Kidney epithelial cell (primary cell): ENCODE results near the gene NFE2. TPM values are rescaled to one million over a fixed set of nuclear protein-coding genes. Genes with fewer than 3 reads are reported as not detected.

ENCODE experiments used
- DNase-seq: peaks from one replicate; pipeline ENCODE4 v3.0.0-alpha.2; 2010; ENCODE audit warnings: low read depth
- H3K27me3 ChIP-seq: 2 replicates; pipeline ENCODE4 v1.6.0; 2011; ENCODE audit warnings: low read length; ENCODE audit not compliant: control insufficient read depth, insufficient read depth
- H3K36me3 ChIP-seq: 2 replicates; pipeline ENCODE4 v1.5.1; 2011; ENCODE audit warnings: low read length; ENCODE audit not compliant: control insufficient read depth, insufficient read depth
- H3K4me3 ChIP-seq: 2 replicates; pipeline ENCODE4 v1.5.1; 2011; ENCODE audit warnings: low read depth, mild to moderate bottlenecking, control low read depth, low read length
- CTCF ChIP-seq: IDR thresholded peaks from 2 replicates; pipeline ENCODE4 v1.5.1; 2011; ENCODE audit warnings: mild to moderate bottlenecking, moderate library complexity, low read length, control low read depth, inconsistent platforms; ENCODE audit not compliant: insufficient read depth, poor library complexity, severe bottlenecking
- total RNA-seq: library from RNA; depleted of rRNA; stranded (reverse); fragments of >200 nt; gene quantifications from 2 replicates; pipeline ENCODE4 v1.2.3, GENCODE V29; 2015

Gene NFE2
- total RNA-seq, 1 donor from 2014 or later: 0.17 TPM

DNA sequence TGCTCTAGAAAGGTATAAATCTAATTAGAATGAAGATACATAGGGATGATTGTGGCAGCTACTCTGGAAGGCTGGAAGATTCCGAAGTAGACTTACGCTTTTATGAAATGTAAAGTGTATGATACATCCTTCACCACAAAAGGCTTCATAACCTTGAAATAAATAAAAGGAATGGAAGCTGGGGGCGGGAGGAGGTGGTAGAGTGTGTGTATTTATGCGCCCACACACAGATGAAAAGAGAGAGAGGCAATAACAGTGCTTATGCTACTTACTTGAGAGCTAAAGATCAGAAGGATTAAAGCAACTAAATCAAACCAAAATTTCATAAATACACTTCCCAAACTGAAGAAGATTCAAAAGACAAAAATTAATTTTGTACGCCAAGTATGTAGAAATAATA lies 51.3 kb downstream of the NFE2 start:
- no peak for DNase-seq
- no peak for TF ChIP-seq CTCF
- no peaks in the 10 kb centered on the region for H3K27me3 ChIP-seq
- no peak overlapping the region for H3K4me3 ChIP-seq
- H3K36me3 ChIP-seq: no peaks in the 10 kb centered on the region

DNA sequence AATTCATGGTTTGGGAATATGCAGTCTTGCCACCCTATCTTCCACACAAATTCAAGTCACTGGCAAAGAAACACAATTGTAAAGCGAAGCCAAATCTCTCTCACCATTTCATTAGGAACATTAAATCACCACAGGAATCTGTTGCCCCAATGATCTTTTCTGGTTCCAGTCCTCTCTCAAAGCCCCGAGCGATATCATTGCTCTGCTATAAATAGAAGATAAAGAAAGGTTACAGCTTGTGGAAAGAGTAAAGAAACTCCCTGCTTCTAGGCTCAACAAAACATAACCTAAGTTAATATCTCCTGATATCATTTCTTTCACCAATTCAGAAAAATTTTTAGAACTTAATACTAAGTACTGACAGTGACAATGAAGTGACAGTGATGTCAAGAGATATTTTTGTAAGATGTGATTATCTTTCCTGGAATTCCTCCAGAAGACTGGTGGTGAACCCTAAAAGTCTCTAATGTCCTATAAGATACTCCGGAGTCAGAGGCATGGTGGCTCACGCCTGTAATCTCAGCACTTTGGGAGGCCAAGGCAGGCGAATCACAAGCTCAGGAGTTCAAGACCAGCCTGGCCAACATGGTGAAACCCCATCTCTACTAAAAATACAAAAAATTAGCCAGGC lies 54.7 kb downstream of the NFE2 start:
- no peak for TF ChIP-seq CTCF
- H3K27me3 ChIP-seq: no peaks in the 10 kb centered on the region
- no peak overlapping the region for H3K4me3 ChIP-seq
- no peaks in the 10 kb centered on the region for H3K36me3 ChIP-seq
- DNase-seq: no peak

Other genes with a start within 250 kb of the NFE2 start
- gene HOXC4, start 247.2 kb downstream of the NFE2 start, total RNA-seq: 1.3 and 2.5 TPM in 2 replicates
- 66.5 and 67.1 TPM in 2 replicates for gene SMUG1, start 112.0 kb downstream of the NFE2 start, total RNA-seq
- 63.8 and 64.8 TPM in 2 replicates for gene CBX5, start 20.9 kb downstream of the NFE2 start, total RNA-seq
- 514 and 645 TPM in 2 replicates for gene HNRNPA1, start 20.3 kb downstream of the NFE2 start, total RNA-seq
- 122 and 157 TPM in 2 replicates for gene COPZ1, start 24.1 kb upstream of the NFE2 start, total RNA-seq
- not detected in 2 replicates for gene GPR84, start 63.5 kb upstream of the NFE2 start, total RNA-seq
- gene ZNF385A, start 83.7 kb upstream of the NFE2 start, total RNA-seq: 5.6 and 11.6 TPM in 2 replicates
- gene ITGA5, start 118.3 kb upstream of the NFE2 start, total RNA-seq: 109 and 120 TPM in 2 replicates
- gene GTSF1, start 172.6 kb upstream of the NFE2 start, total RNA-seq: 0.34 and 1.8 TPM in 2 replicates
- not detected in 2 replicates for gene NCKAP1L, start 196.7 kb upstream of the NFE2 start, total RNA-seq
- 0.75 and 1.8 TPM in 2 replicates for gene PDE1B, start 248.6 kb upstream of the NFE2 start, total RNA-seq